ENCODE results near the gene PPIF. TPM values are rescaled to one million over a fixed set of nuclear protein-coding genes. Genes with fewer than 3 reads are reported as not detected.

The PPIF gene
- total RNA-seq, 2 experiments from 2014 or later, result 177 to 185 TPM

DNA sequence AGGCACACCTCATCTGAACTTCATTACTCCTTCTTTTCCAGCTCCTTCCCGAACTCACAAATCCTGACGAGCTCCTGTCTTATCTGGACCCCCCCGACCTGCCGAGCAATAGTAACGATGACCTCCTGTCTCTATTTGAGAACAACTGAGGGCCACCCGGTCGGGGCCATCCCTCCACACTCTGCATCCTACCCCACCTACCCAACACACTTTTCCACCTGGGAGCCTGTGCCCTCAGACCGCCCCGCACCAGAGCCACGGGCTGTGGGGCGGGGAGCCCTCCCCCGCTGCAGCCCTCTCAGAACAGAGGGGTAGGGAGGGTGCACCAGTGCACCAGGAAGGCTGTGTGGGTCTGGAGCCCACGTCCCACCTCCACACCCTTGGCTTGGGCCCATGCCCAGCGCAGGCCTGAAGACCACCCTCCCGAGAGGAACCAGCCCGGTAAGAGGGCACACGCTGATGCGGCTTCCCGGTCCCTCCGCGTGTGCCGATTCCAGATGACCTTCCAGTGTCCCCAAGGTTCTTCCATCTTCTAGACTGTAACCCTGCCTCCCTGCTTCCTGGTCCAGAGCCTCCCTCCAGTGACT is 34.6 kb upstream of the PPIF start:
- CTCF ChIA-PET, result interaction anchor here (0.9 kb wide), 1 partner anchor 24 kb away, joined by 3 read pairs; no protein-coding TSS in a partner anchor
- POLR2A ChIA-PET, result no interaction called here

- ChIA-PET CTCF (no interaction called here), POLR2A (no interaction called here)
These were observed 33.9 kb upstream of the PPIF start for GRCh38 chr10:79313320-79313719.

- CTCF ChIA-PET, result no interaction called here
- POLR2A ChIA-PET, result no interaction called here
These were observed 33.3 kb upstream of the PPIF start for GRCh38 chr10:79313911-79314439.

DNA sequence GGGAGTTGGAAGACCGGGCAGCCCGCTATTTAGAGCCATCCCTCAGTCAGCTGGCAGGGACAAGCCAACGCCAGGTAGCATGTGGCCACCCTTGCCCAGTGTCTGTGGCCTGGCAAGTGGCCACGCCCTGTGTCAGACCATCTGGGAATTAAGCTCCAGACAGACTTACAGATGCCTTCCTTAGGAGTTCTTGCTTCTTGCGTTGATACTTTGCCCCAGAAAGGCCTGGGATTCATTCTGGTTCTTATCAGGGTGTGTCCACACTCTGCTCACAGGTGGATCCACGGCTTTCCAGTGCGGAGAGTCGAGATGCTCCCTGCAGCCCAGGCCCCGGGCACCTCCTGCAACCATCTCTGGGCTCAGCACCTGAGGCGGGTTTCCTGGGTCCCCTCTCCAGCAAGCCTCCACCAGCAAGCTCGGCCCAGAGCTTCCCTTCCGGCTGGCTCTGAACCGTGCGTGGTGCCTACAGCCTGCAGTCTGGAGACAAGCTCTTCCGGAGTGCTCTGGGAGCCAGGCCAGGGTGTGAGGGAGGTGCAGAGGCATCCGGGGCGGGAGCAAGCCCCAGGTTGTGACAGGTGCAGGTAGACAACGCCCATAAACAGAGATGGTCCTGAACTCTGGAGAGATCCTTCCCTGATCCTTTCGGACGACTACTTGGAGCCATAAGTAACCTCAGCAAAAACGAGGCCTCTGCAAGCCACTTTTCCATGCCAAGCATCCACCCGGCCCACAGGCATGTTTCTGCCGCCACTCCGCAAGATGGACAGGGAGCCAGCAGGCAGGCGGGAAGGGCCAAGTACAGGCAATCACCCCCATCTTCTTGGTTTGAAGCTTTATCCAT is 32.3 kb upstream of the PPIF start:
- ChIA-PET POLR2A (no interaction called here), CTCF (interaction anchor here (1.0 to 1.2 kb wide), 2 partner anchors 9 to 22 kb away, joined by 3 read pairs; no protein-coding TSS in a partner anchor)

DNA sequence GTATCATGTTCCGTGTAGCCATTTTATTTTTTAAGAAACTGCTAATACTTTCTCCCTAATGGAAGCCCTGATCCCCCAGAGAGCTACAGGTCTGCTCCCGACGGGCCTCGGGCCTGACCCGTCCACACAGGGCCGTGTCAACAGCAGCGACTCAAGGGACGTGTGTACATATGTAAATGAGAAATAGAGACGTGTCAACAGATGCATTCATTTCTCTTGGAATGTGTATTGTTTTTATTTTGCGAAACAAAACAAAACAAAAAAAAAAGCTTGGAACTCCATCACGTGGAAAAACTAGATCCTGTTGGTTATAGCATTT is 31.7 kb upstream of the PPIF start:
- ChIA-PET POLR2A (no interaction called here), CTCF (interaction anchor here (1.0 to 3.9 kb wide), 3 partner anchors 8 to 23 kb away, joined by 3 to 21 read pairs (median 3); no protein-coding TSS in a partner anchor)

DNA sequence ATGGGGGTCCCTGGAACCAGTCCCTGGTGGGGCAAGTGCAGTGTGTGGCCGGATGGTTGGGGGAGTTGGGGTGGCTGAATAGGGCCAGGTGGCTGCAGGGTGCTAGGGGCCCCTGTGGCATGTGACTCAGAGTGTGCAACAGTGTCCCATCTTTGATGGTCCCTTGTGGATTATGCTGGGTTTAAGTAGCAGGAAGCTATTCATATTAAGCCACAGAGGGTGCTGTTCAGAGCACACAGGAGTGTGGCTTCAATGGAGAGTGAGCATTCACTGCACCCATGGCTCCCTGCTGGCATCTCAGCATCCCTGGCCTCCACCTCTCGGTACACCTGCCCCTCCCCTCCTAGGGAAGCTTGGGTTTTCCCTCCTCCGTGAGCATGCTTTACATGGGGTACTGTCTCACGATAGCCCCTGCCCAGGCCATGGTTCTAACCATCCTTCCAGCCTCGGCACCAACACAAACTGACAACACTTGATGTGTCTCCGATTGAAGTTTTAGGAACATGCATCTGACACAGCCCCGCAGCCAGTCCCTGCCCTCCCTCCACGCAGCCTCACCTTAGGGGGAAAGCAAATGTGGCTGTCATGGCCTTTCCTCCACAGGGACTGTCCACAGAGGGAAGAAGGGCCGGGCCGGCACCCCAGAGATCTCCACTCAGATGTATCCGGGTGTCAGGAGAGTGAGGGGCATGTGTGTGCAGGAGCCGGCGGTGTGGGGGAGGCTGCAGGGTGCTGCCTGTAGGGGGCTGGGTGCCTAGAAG is 30.4 kb upstream of the PPIF start:
- ChIA-PET CTCF (interaction anchor here (0.6 to 3.9 kb wide), 3 partner anchors 15 to 34 kb away, joined by 3 to 21 read pairs (median 3); no protein-coding TSS in a partner anchor), POLR2A (interaction anchor here (0.8 to 2.1 kb wide), 4 partner anchors 15 to 74 kb away, joined by 3 to 11 read pairs (median 4); no protein-coding TSS in a partner anchor)

DNA sequence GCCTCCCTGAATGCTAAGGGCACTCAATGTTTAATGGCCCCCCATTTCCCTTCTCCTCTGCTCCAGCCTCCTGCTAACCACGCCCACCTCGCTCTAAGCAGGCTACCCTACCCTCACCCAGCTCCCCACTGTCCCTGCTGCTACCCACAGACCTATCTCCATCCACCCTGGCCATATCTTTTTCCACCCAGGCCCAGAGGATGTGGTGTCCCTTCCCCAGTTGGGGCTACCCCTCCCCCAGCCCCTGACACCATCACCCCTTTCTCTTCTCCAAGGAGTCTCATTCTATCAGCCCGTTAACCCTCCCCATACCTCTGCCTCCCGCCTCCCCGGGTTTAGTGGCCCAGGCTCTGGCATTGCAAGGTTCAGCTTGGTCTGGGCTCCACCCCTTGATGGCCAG is 28.9 kb upstream of the PPIF start:
- ChIA-PET CTCF (interaction anchor here (1.8 to 3.9 kb wide), 2 partner anchors 10 to 13 kb away, joined by 6 to 21 read pairs; no protein-coding TSS in a partner anchor), POLR2A (interaction anchor here (2.1 kb wide), 1 partner anchor 13 kb away, joined by 11 read pairs; no protein-coding TSS in a partner anchor)

GRCh38 chr10:79319115-79319771 is 28.0 kb upstream of the PPIF start:
- CTCF ChIA-PET, result interaction anchor here (1.8 to 3.9 kb wide), 2 partner anchors 9 to 12 kb away, joined by 6 to 21 read pairs; no protein-coding TSS in a partner anchor
- POLR2A ChIA-PET, result no interaction called here

- ChIA-PET POLR2A (interaction anchor here (1.7 kb wide), 1 partner anchor 11 kb away, joined by 4 read pairs; no protein-coding TSS in a partner anchor), CTCF (interaction anchor here (1.8 to 2.6 kb wide), 2 partner anchors 8 to 11 kb away, joined by 6 to 10 read pairs; no protein-coding TSS in a partner anchor)
These were observed 27.0 kb upstream of the PPIF start for GRCh38 chr10:79320316-79320715.

- CTCF ChIA-PET, result interaction anchor here (2.6 kb wide), 1 partner anchor 10 kb away, joined by 10 read pairs; no protein-coding TSS in a partner anchor
- POLR2A ChIA-PET, result interaction anchor here (1.1 to 1.7 kb wide), 3 partner anchors 10 to 27 kb away, joined by 3 to 5 read pairs (median 4); no protein-coding TSS in a partner anchor
These were observed 26.3 kb upstream of the PPIF start for GRCh38 chr10:79320820-79321493.

DNA sequence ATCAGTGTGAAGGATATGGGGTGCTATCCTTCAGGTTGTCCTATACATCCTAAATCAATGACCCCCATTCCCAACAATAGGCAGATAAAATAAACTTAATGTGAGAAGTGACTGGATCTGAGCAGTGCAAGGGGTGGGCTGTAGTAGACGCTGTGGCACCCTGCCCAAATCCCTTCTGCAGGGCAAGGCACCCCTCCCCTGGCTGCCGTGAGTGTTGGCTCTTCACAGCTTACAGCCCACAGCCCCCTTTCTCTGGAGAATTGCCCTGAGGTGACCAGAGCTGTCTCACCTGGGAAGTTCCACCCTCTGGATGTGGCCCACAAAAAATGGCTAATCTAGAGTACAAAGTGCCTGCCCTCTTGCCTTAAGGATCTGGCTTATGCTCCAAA is 25.8 kb upstream of the PPIF start:
- POLR2A ChIA-PET, result interaction anchor here (1.1 to 1.7 kb wide), 3 partner anchors 10 to 27 kb away, joined by 3 to 5 read pairs (median 4); no protein-coding TSS in a partner anchor
- CTCF ChIA-PET, result interaction anchor here (2.6 kb wide), 1 partner anchor 10 kb away, joined by 10 read pairs; no protein-coding TSS in a partner anchor

- CTCF ChIA-PET, result interaction anchor here (2.6 kb wide), 1 partner anchor 9 kb away, joined by 10 read pairs; no protein-coding TSS in a partner anchor
- POLR2A ChIA-PET, result interaction anchor here (1.1 to 2.0 kb wide), 4 partner anchors 9 to 26 kb away, joined by 3 to 10 read pairs (median 4); no protein-coding TSS in a partner anchor
These were observed 25.3 kb upstream of the PPIF start for GRCh38 chr10:79321951-79322350.

- POLR2A ChIA-PET, result interaction anchor here (0.6 to 2.0 kb wide), 5 partner anchors 9 to 80 kb away, joined by 3 to 10 read pairs (median 6); no protein-coding TSS in a partner anchor
These were observed 24.4 kb upstream of the PPIF start for GRCh38 chr10:79322616-79323543.

GRCh38 chr10:79323602-79324001 is 23.7 kb upstream of the PPIF start:
- CTCF ChIA-PET, result interaction anchor here (0.9 to 1.3 kb wide), 4 partner anchors 8 to 37 kb away, joined by 3 to 4 read pairs (median 4); no protein-coding TSS in a partner anchor
- POLR2A ChIA-PET, result interaction anchor here (1.6 to 2.0 kb wide), 2 partner anchors 8 to 81 kb away, joined by 7 to 10 read pairs; no protein-coding TSS in a partner anchor

More at GRCh38 chr10:79322616-79323543, 24.4 kb upstream of the PPIF start:
- CTCF ChIA-PET, result interaction anchor here (0.7 to 1.3 kb wide), 5 partner anchors 7 to 80 kb away, joined by 3 to 4 read pairs (median 4); no protein-coding TSS in a partner anchor

DNA sequence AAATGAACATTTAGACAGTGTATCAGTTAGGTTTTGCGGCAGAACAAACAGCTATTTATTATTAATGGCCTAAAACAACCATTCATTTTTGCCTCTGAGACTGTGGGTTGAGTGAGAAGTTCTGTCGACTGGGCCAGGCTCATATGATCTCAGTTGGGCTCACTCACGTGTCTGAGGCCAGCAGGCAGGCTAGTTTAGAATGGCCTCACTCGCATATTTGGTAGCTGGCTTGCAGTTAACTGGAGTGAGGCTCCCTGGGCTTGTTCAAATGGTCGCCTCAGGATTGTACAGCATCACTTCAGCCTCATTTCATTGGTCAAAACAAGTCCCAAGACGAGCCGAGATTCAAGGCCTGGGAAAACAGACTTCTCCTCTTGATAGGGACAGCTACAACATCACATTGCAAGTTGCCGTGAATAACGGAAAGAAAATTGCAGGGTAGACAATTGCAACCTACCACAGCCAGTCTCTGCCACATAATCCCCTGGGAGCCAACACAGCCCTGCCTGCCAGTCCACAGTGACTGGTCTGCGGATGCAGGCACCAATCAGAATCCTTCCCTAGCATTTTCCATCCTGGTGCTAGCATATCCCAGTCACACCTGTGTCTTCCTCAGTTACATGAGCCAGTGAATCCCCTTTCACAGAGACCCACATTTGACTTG is 23.1 kb upstream of the PPIF start:
- CTCF ChIA-PET, result interaction anchor here (0.9 to 1.3 kb wide), 3 partner anchors 8 to 24 kb away, joined by 3 to 4 read pairs (median 3); no protein-coding TSS in a partner anchor
- POLR2A ChIA-PET, result interaction anchor here (1.6 to 2.0 kb wide), 2 partner anchors 8 to 82 kb away, joined by 7 to 10 read pairs; no protein-coding TSS in a partner anchor

Measured in activated CD8-positive, alpha-beta memory T cell treated with anti-CD3 and anti-CD28 coated beads for 36 hours (primary cell).